H9 (cell line): ENCODE measurements around the gene MEGF9. TPM values are rescaled to one million over a fixed set of nuclear protein-coding genes. Genes with fewer than 3 reads are reported as not detected.

Experiments
- DNase-seq: peaks from one replicate; pipeline ENCODE4 v3.0.0-alpha.2; 2017
- H2AFZ ChIP-seq: one replicate; pipeline ENCODE4 v1.6.1; 2013; ENCODE audit warnings: mild to moderate bottlenecking, low read length, control low read depth, moderate library complexity
- H2AK5ac ChIP-seq: 2 replicates; pipeline ENCODE4 v1.6.1; 2013; ENCODE audit warnings: low read length, control low read depth, mixed read lengths; ENCODE audit not compliant: insufficient read length
- H2BK120ac ChIP-seq: one replicate; pipeline ENCODE4 v1.6.1; 2013; ENCODE audit warnings: low read depth, mild to moderate bottlenecking, low read length, control low read depth, inconsistent platforms; ENCODE audit not compliant: poor library complexity, severe bottlenecking
- H2BK12ac ChIP-seq: 2 replicates; pipeline ENCODE4 v1.6.1; 2013; ENCODE audit warnings: low read length, control low read depth, mixed read lengths, low read depth; ENCODE audit not compliant: insufficient read length
- H2BK15ac ChIP-seq: 2 replicates; pipeline ENCODE4 v1.6.1; 2013; ENCODE audit warnings: low read depth, low read length, control low read depth
- H2BK20ac ChIP-seq: one replicate; pipeline ENCODE4 v1.6.1; 2013; ENCODE audit warnings: low read depth, mild to moderate bottlenecking, low read length, control low read depth, inconsistent platforms; ENCODE audit not compliant: poor library complexity, severe bottlenecking
- H2BK5ac ChIP-seq: 2 replicates; pipeline ENCODE4 v1.6.1; 2013; ENCODE audit warnings: low read length, control low read depth, mixed read lengths; ENCODE audit not compliant: insufficient read length
- H3K14ac ChIP-seq: 2 replicates; pipeline ENCODE4 v1.6.1; 2013; ENCODE audit warnings: low read length, control low read depth; ENCODE audit not compliant: insufficient read depth
- H3K18ac ChIP-seq: 2 replicates; pipeline ENCODE4 v1.6.1; 2013; ENCODE audit warnings: low read depth, mild to moderate bottlenecking, mixed read lengths, low read length, control low read depth; ENCODE audit not compliant: insufficient read length
- H3K23ac ChIP-seq: 2 replicates; pipeline ENCODE4 v1.6.1; 2013; ENCODE audit warnings: low read length, control low read depth, mixed read lengths, low read depth; ENCODE audit not compliant: insufficient read length
- H3K23me2 ChIP-seq: 2 replicates; pipeline ENCODE4 v1.6.1; 2013; ENCODE audit warnings: low read depth, mild to moderate bottlenecking, mixed read lengths, low read length, control low read depth; ENCODE audit not compliant: insufficient read length, poor library complexity, severe bottlenecking
- H3K27ac ChIP-seq: 2 replicates; pipeline ENCODE4 v1.5.1; 2013; ENCODE audit warnings: low read length, control low read depth, mixed read lengths, low read depth; ENCODE audit not compliant: insufficient read length
- H3K27me3 ChIP-seq: 2 replicates; pipeline ENCODE4 v1.6.1; 2013; ENCODE audit warnings: low read length, control low read depth, inconsistent platforms; ENCODE audit not compliant: insufficient read depth
- H3K4ac ChIP-seq: 2 replicates; pipeline ENCODE4 v1.6.1; 2013; ENCODE audit warnings: low read depth, mild to moderate bottlenecking, control low read depth, inconsistent platforms, low read length, moderate library complexity
- H3K4me1 ChIP-seq: 2 replicates; pipeline ENCODE4 v1.6.1; 2013; ENCODE audit warnings: low read length, control low read depth, inconsistent platforms; ENCODE audit not compliant: insufficient read depth
- H3K4me2 ChIP-seq: 2 replicates; pipeline ENCODE4 v1.6.1; 2013; ENCODE audit warnings: low read length, control low read depth, mixed read lengths; ENCODE audit not compliant: insufficient read length, insufficient read depth
- H3K56ac ChIP-seq: 2 replicates; pipeline ENCODE4 v1.6.1; 2013; ENCODE audit warnings: low read depth, mild to moderate bottlenecking, mixed read lengths, low read length, control low read depth; ENCODE audit not compliant: insufficient read length
- H3K79me1 ChIP-seq: 2 replicates; pipeline ENCODE4 v1.6.1; 2013; ENCODE audit warnings: low read depth, mild to moderate bottlenecking, moderate library complexity, low read length, control low read depth, inconsistent platforms; ENCODE audit not compliant: insufficient read depth, poor library complexity, severe bottlenecking
- H3K79me2 ChIP-seq: 2 replicates; pipeline ENCODE4 v1.6.1; 2013; ENCODE audit warnings: low read length, control low read depth, inconsistent platforms; ENCODE audit not compliant: insufficient read depth
- H3K9ac ChIP-seq: 2 replicates; pipeline ENCODE4 v1.6.1; 2013; ENCODE audit warnings: low read length, control low read depth, mixed read lengths; ENCODE audit not compliant: insufficient read length; ENCODE audit errors: extremely low read depth
- H3K9me3 ChIP-seq: one replicate; pipeline ENCODE4 v1.6.1; 2013; ENCODE audit warnings: low read depth, low read length, inconsistent platforms; ENCODE audit not compliant: control insufficient read depth
- H3T11ph ChIP-seq: one replicate; pipeline ENCODE4 v1.6.1; 2013; ENCODE audit warnings: mild to moderate bottlenecking, low read length, control low read depth, inconsistent platforms
- H4K20me1 ChIP-seq: one replicate; pipeline ENCODE4 v1.6.1; 2013; ENCODE audit not compliant: control insufficient read depth, insufficient read length, insufficient read depth
- H4K5ac ChIP-seq: 2 replicates; pipeline ENCODE4 v1.6.1; 2013; ENCODE audit warnings: low read depth, mild to moderate bottlenecking, mixed read lengths, low read length, control low read depth; ENCODE audit not compliant: insufficient read length
- H4K8ac ChIP-seq: replicated peaks from 2 replicates; pipeline ENCODE4 v1.6.1; 2013; ENCODE audit warnings: low read length, control low read depth, mixed read lengths, low read depth; ENCODE audit not compliant: insufficient read length
- H4K91ac ChIP-seq: 2 replicates; pipeline ENCODE4 v1.6.1; 2013; ENCODE audit warnings: low read depth, mild to moderate bottlenecking, moderate library complexity, mixed read lengths, low read length, control low read depth; ENCODE audit not compliant: insufficient read length
- H3K27ac Mint-ChIP-seq, 3 experiments: 2 replicates in 2 of 3; 3 replicates in 1 of 3; pipeline ENCODE4 v1.8.0; 2020 to 2021; ENCODE audit warnings: mixed read lengths in 3 of 3, mild to moderate bottlenecking in 1 of 3, moderate library complexity in 1 of 3
- H3K27me3 Mint-ChIP-seq: 2 replicates; pipeline ENCODE4 v1.8.0; 2021; ENCODE audit warnings: low read depth, mild to moderate bottlenecking, moderate library complexity, mixed read lengths
- H3K36me3 Mint-ChIP-seq, 3 experiments: 2 replicates in 2 of 3; 3 replicates in 1 of 3; pipeline ENCODE4 v1.8.0; 2020 to 2021; ENCODE audit warnings: low read depth in 3 of 3, mixed read lengths in 3 of 3; ENCODE audit not compliant: insufficient read depth in 1 of 3
- H3K4me1 Mint-ChIP-seq, 2 experiments: 2 replicates each; pipeline ENCODE4 v1.8.0; 2020; ENCODE audit warnings: mixed read lengths in 2 of 2
- H3K4me3 Mint-ChIP-seq, 2 experiments: 2 replicates in 1 of 2; 3 replicates in 1 of 2; pipeline ENCODE4 v1.8.0; 2020 to 2021; ENCODE audit warnings: mild to moderate bottlenecking in 2 of 2, mixed read lengths in 2 of 2, moderate library complexity in 1 of 2
- H3K9me3 Mint-ChIP-seq, 2 experiments: 2 replicates in 1 of 2; 3 replicates in 1 of 2; pipeline ENCODE4 v1.8.0; 2020; ENCODE audit warnings: mild to moderate bottlenecking in 2 of 2, mixed read lengths in 2 of 2, moderate library complexity in 1 of 2
- WGBS: extraction: QIAGEN DNeasy Blood & Tissue Kit; methylation state at CpG from one replicate; pipeline ENCODE4 v1.1.7; 2013; ENCODE audit warnings: missing lambda C conversion rate, low lambda C conversion rate, mixed read lengths; ENCODE audit not compliant: insufficient read length; ENCODE audit errors: extremely low coverage; 5-methylcytosine and 5-hydroxymethylcytosine counted together
- total RNA-seq: library from RNA; stranded (reverse); gene quantifications from 2 replicates; pipeline ENCODE4 v1.2.1, GENCODE V29; 2021
- TF ChIP-seq, protein P1 (sequence below): fragments of 200-600 bp; sonication (generic); conservative IDR thresholded peaks from 3 replicates; pipeline ENCODE4 v1.8.0; 2021; ENCODE audit warnings: antibody characterized with exemption, mild to moderate bottlenecking

The MEGF9 gene
- total RNA-seq, 1 experiment from 2014 or later: 0.94 TPM

DNA sequence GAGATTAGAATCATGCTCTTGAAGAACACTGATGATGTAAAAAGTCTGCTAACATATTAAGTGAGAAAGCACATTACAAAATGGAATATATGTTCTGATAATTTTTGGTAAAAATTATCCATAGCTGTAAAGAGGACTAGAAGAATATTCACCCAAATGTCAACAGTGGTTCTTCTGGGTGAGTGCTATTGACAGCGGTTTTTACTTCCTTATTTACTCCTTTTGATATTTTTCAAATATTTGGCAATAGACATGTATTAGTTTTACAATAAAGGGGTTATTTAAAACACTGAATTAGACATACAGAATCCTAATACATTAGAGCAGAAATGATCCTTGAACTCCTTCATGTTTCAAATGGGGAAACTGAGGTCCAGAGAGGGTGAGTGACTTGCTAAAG is 26.9 kb upstream of the MEGF9 start:
- Histone ChIP-seq H3K9me3 (no peaks in the 10 kb centered on the region), H3K9ac (no peak overlapping the region), H3K18ac (no peak overlapping the region), H2AFZ (no peak overlapping the region), H3T11ph (no peak overlapping the region), H2AK5ac (no peak overlapping the region), H2BK12ac (no peak overlapping the region), H3K14ac (no peak overlapping the region), H3K27ac (no peak overlapping the region), H2BK15ac (no peak overlapping the region), H3K4me1 (no peaks in the 10 kb centered on the region), H4K5ac (no peak overlapping the region), H4K91ac (no peak overlapping the region), H2BK120ac (no peak overlapping the region), H3K23me2 (no peaks in the 10 kb centered on the region), H3K23ac (no peak overlapping the region), H2BK20ac (no peak overlapping the region), H3K4me2 (no peak overlapping the region), H3K27me3 (no peaks in the 10 kb centered on the region), H2BK5ac (no peak overlapping the region), H3K4ac (no peak overlapping the region), H4K8ac (no peak overlapping the region), H3K79me2 (no peaks in the 10 kb centered on the region), H3K79me1 (no peaks in the 10 kb centered on the region), H3K56ac (no peak overlapping the region), H4K20me1 (no peaks in the 10 kb centered on the region)
- no CpG with 5 or more reads among the region's 1 CpG for WGBS
- DNase-seq: no peak
- Mint-ChIP-seq H3K9me3 (peaks cover 3 to 6% of the 10 kb centered on the region in 2 experiments; a peak in 2 of 5 replicates), H3K4me3 (no peak overlapping the region), H3K4me1 (no peaks in the 10 kb centered on the region), H3K36me3 (peaks cover 0 to 5% (median 4%) of the 10 kb centered on the region in 3 experiments; a peak in 1 of 7 replicates), H3K27ac (no peak overlapping the region), H3K27me3 (no peaks in the 10 kb centered on the region)
- TF ChIP-seq, protein P1, sequence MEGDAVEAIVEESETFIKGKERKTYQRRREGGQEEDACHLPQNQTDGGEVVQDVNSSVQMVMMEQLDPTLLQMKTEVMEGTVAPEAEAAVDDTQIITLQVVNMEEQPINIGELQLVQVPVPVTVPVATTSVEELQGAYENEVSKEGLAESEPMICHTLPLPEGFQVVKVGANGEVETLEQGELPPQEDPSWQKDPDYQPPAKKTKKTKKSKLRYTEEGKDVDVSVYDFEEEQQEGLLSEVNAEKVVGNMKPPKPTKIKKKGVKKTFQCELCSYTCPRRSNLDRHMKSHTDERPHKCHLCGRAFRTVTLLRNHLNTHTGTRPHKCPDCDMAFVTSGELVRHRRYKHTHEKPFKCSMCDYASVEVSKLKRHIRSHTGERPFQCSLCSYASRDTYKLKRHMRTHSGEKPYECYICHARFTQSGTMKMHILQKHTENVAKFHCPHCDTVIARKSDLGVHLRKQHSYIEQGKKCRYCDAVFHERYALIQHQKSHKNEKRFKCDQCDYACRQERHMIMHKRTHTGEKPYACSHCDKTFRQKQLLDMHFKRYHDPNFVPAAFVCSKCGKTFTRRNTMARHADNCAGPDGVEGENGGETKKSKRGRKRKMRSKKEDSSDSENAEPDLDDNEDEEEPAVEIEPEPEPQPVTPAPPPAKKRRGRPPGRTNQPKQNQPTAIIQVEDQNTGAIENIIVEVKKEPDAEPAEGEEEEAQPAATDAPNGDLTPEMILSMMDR: no peak
